WTC11 (cell line): ENCODE results near the gene SYNDIG1. TPM values are rescaled to one million over a fixed set of nuclear protein-coding genes. Genes with fewer than 3 reads are reported as not detected.

Experiments used
- ATAC-seq: fragments of 200-7000 bp; cut with Tn5 transposase; 2 replicates; pipeline ENCODE4 v1.10.0; 2021; ENCODE audit warnings: mild to moderate bottlenecking, moderate library complexity
- CTCF ChIA-PET: fragments of 300-600 bp; sonication (Branson Sonifier 250); formaldehyde crosslinking; loops from one replicate; lab custom pipeline; 2021; ENCODE audit warnings: antibody characterized with exemption; lab: Charles Lee
- POLR2A ChIA-PET: fragments of 350-600 bp; sonication (Branson Sonifier 250); formaldehyde crosslinking; loops from one replicate; lab custom pipeline; 2021; ENCODE audit warnings: antibody characterized with exemption; lab: Charles Lee
- DNase-seq: peaks from one replicate; pipeline ENCODE4 v3.0.0; 2021; ENCODE audit warnings: low spot score
- H3K27ac Mint-ChIP-seq: 2 replicates; pipeline ENCODE4 v1.8.0; 2021; ENCODE audit warnings: mixed read lengths
- H3K27me3 Mint-ChIP-seq: 2 replicates; pipeline ENCODE4 v1.8.0; 2021; ENCODE audit warnings: low read depth, mild to moderate bottlenecking, moderate library complexity, mixed read lengths
- H3K36me3 Mint-ChIP-seq: 2 replicates; pipeline ENCODE4 v1.8.0; 2021; ENCODE audit warnings: mixed read lengths
- H3K4me1 Mint-ChIP-seq: 2 replicates; pipeline ENCODE4 v1.8.0; 2022; ENCODE audit warnings: mixed read lengths
- H3K4me3 Mint-ChIP-seq: 2 replicates; pipeline ENCODE4 v1.8.0; 2021; ENCODE audit warnings: mild to moderate bottlenecking, moderate library complexity, mixed read lengths
- H3K9me3 Mint-ChIP-seq: 2 replicates; pipeline ENCODE4 v1.8.0; 2021; ENCODE audit warnings: mixed read lengths
- CBFB ChIP-seq: sonication (generic); formaldehyde crosslinking; IDR thresholded peaks from 2 replicates; pipeline ENCODE4 v1.8.1; 2022; ENCODE audit warnings: mild to moderate bottlenecking, low read depth, missing genetic modification reagents
- CREM ChIP-seq: sonication (generic); formaldehyde crosslinking; IDR thresholded peaks from 2 replicates; pipeline ENCODE4 v1.8.1; 2022; ENCODE audit warnings: mild to moderate bottlenecking, missing genetic modification reagents, moderate library complexity
- ELF4 ChIP-seq: sonication (generic); formaldehyde crosslinking; IDR thresholded peaks from 2 replicates; pipeline ENCODE4 v1.8.1; 2022; ENCODE audit warnings: low read depth, mild to moderate bottlenecking, moderate library complexity, missing genetic modification reagents
- FOXP1 ChIP-seq: sonication (generic); formaldehyde crosslinking; IDR thresholded peaks from 2 replicates; pipeline ENCODE4 v1.8.0; 2022; ENCODE audit warnings: missing genetic modification reagents, mild to moderate bottlenecking, moderate library complexity, borderline replicate concordance
- GTF2I ChIP-seq: fragments of 250-450 bp; sonication (Bioruptor Pico); conservative IDR thresholded peaks from 2 replicates; pipeline ENCODE4 v1.4.0; 2021; ENCODE audit warnings: mild to moderate bottlenecking
- IRF2 ChIP-seq: sonication (generic); formaldehyde crosslinking; IDR thresholded peaks from 2 replicates; pipeline ENCODE4 v1.8.0; 2022; ENCODE audit warnings: low read depth, missing genetic modification reagents, borderline replicate concordance
- NR2C2 ChIP-seq: sonication (generic); formaldehyde crosslinking; IDR thresholded peaks from 2 replicates; pipeline ENCODE4 v1.8.0; 2022; ENCODE audit warnings: mild to moderate bottlenecking, missing genetic modification reagents
- RORB ChIP-seq: fragments of 250-450 bp; sonication (Bioruptor Pico); IDR thresholded peaks from 2 replicates; pipeline ENCODE4 v1.9.0; 2021; ENCODE audit warnings: mild to moderate bottlenecking
- TEAD4 ChIP-seq: sonication (generic); formaldehyde crosslinking; IDR thresholded peaks from 2 replicates; pipeline ENCODE4 v1.8.0; 2022; ENCODE audit warnings: mild to moderate bottlenecking, missing genetic modification reagents
- TP53 ChIP-seq: sonication (generic); formaldehyde crosslinking; IDR thresholded peaks from 2 replicates; pipeline ENCODE4 v1.8.1; 2023; ENCODE audit warnings: mild to moderate bottlenecking, missing genetic modification reagents
- ZBTB21 ChIP-seq: sonication (generic); formaldehyde crosslinking; IDR thresholded peaks from 2 replicates; pipeline ENCODE4 v1.8.1; 2023; ENCODE audit warnings: mild to moderate bottlenecking, missing genetic modification reagents, borderline replicate concordance
- ZNF138 ChIP-seq: sonication (generic); formaldehyde crosslinking; conservative IDR thresholded peaks from 2 replicates; pipeline ENCODE4 v1.8.1; 2022; ENCODE audit warnings: mild to moderate bottlenecking, moderate library complexity, missing genetic modification reagents
- ZNF317 ChIP-seq: sonication (generic); formaldehyde crosslinking; IDR thresholded peaks from 2 replicates; pipeline ENCODE4 v1.8.1; 2023; ENCODE audit warnings: low read depth, mild to moderate bottlenecking, moderate library complexity, missing genetic modification reagents, borderline replicate concordance
- ZNF396 ChIP-seq: fragments of 250-450 bp; sonication (Bioruptor Pico); IDR thresholded peaks from 2 replicates; pipeline ENCODE4 v1.8.0; 2021; ENCODE audit warnings: mild to moderate bottlenecking, moderate library complexity, borderline replicate concordance
- ZNF671 ChIP-seq: fragments of 250-450 bp; sonication (Bioruptor Pico); IDR thresholded peaks from 2 replicates; pipeline ENCODE4 v1.8.0; 2021; ENCODE audit warnings: mild to moderate bottlenecking
- total RNA-seq: library from RNA; stranded (reverse); gene quantifications from 3 replicates; pipeline ENCODE4 v1.2.3, GENCODE V29; 2021
- TF ChIP-seq, protein P1 (sequence below): sonication (generic); formaldehyde crosslinking; IDR thresholded peaks from 2 replicates; pipeline ENCODE4 v1.8.0; 2022; ENCODE audit warnings: mild to moderate bottlenecking, missing genetic modification reagents
- TF ChIP-seq, protein P2 (sequence below): sonication (generic); formaldehyde crosslinking; IDR thresholded peaks from 2 replicates; pipeline ENCODE4 v1.8.0; 2022; ENCODE audit warnings: mild to moderate bottlenecking, missing genetic modification reagents
- TF ChIP-seq, protein P3 (sequence below): sonication (generic); formaldehyde crosslinking; IDR thresholded peaks from 2 replicates; pipeline ENCODE4 v1.8.0; 2023; ENCODE audit warnings: mild to moderate bottlenecking, missing genetic modification reagents
- TF ChIP-seq, protein P4 (sequence below): fragments of 250-450 bp; sonication (Bioruptor Pico); IDR thresholded peaks from 2 replicates; pipeline ENCODE4 v1.9.0; 2021; ENCODE audit warnings: moderate library complexity, mild to moderate bottlenecking, inconsistent platforms, borderline replicate concordance
- TF ChIP-seq, protein P5 (sequence below): fragments of 200-600 bp; IDR thresholded peaks from 2 replicates; pipeline ENCODE4 v1.8.0; 2022; ENCODE audit warnings: antibody characterized with exemption

SYNDIG1 gene
- total RNA-seq, 1 experiment from 2014 or later = 6.4 TPM

DNA sequence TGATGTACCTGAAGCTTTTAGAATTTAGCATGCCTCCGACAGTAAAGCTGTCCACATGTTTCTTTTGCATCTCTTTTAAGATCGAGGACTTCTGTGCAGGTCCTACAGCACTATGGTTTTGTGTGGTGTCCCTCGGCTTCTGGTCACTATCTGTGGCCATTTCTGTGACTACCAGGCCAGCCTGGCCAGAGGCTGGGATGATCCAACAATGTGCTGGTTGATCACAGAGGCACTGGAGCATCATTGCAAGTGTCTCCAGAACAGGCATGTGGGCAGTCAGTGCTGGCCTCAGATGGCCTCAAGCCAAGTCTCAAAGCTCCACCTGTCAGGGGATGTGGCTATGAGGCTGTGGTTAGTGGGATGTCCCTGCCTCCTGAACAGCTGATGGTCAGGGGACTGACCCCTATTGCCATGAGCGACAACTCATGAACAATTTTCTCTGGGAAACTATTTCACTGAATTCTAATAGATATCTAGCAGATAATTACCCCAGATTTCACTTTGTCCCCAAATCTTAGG lies 136.6 kb downstream of the SYNDIG1 start (continued):
- TF ChIP-seq, protein P1, sequence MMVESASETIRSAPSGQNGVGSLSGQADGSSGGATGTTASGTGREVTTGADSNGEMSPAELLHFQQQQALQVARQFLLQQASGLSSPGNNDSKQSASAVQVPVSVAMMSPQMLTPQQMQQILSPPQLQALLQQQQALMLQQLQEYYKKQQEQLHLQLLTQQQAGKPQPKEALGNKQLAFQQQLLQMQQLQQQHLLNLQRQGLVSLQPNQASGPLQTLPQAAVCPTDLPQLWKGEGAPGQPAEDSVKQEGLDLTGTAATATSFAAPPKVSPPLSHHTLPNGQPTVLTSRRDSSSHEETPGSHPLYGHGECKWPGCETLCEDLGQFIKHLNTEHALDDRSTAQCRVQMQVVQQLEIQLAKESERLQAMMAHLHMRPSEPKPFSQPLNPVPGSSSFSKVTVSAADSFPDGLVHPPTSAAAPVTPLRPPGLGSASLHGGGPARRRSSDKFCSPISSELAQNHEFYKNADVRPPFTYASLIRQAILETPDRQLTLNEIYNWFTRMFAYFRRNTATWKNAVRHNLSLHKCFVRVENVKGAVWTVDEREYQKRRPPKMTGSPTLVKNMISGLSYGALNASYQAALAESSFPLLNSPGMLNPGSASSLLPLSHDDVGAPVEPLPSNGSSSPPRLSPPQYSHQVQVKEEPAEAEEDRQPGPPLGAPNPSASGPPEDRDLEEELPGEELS = no peak
- TF ChIP-seq, protein P2, sequence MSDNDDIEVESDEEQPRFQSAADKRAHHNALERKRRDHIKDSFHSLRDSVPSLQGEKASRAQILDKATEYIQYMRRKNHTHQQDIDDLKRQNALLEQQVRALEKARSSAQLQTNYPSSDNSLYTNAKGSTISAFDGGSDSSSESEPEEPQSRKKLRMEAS (CRISPR knock-in tag) = no peak
- no peak for TF ChIP-seq ZNF317

DNA sequence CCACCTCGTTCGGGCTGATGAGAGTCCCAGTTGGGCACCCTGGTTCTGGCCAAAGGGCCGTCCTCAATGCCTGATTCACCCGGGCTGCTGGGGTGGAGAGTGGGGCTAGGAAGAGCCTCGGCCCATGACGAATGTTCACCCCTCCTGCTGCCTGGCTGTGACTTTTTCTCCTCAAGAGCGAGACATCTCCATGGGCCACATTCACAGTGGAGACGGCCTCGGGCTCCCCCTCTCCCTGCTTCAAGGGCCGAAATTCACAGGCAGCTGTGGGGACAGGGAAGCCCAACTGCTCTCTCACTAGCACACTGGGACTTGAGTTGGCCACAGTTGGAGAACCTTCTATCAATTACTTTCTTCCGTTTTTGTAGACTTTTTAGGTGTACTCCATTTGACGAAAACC lies 138.0 kb downstream of the SYNDIG1 start:
- H3K4me3 Mint-ChIP-seq = no peak overlapping the region
- POLR2A ChIA-PET = no interaction called here
- H3K27ac Mint-ChIP-seq = no peak overlapping the region
- DNase-seq = no peak
- no peaks in the 10 kb centered on the region; the same call in 1 of the 2 replicates for H3K36me3 Mint-ChIP-seq
- no peaks in the 10 kb centered on the region for H3K9me3 Mint-ChIP-seq
- CTCF ChIA-PET = no interaction called here
- peaks cover 31% of the 10 kb centered on the region for H3K4me1 Mint-ChIP-seq
- H3K27me3 Mint-ChIP-seq = no peaks in the 10 kb centered on the region
- TF ChIP-seq TP53 = no peak
- TF ChIP-seq ELF4 (CRISPR knock-in tag) = no peak
- TF ChIP-seq TEAD4 = no peak
- no peak for TF ChIP-seq ZBTB21 (CRISPR knock-in tag)
- no peak for TF ChIP-seq ZNF138 (CRISPR knock-in tag)
- TF ChIP-seq ZNF396 (CRISPR knock-in tag) = no peak
- no peak for TF ChIP-seq GTF2I (CRISPR knock-in tag)
- no peak for TF ChIP-seq ZNF671 (CRISPR knock-in tag)
- TF ChIP-seq IRF2 (CRISPR knock-in tag) = no peak
- no peak for TF ChIP-seq RORB (CRISPR knock-in tag)
- TF ChIP-seq CBFB (CRISPR knock-in tag) = no peak
- TF ChIP-seq FOXP1 (CRISPR knock-in tag) = no peak
- TF ChIP-seq, protein P3, sequence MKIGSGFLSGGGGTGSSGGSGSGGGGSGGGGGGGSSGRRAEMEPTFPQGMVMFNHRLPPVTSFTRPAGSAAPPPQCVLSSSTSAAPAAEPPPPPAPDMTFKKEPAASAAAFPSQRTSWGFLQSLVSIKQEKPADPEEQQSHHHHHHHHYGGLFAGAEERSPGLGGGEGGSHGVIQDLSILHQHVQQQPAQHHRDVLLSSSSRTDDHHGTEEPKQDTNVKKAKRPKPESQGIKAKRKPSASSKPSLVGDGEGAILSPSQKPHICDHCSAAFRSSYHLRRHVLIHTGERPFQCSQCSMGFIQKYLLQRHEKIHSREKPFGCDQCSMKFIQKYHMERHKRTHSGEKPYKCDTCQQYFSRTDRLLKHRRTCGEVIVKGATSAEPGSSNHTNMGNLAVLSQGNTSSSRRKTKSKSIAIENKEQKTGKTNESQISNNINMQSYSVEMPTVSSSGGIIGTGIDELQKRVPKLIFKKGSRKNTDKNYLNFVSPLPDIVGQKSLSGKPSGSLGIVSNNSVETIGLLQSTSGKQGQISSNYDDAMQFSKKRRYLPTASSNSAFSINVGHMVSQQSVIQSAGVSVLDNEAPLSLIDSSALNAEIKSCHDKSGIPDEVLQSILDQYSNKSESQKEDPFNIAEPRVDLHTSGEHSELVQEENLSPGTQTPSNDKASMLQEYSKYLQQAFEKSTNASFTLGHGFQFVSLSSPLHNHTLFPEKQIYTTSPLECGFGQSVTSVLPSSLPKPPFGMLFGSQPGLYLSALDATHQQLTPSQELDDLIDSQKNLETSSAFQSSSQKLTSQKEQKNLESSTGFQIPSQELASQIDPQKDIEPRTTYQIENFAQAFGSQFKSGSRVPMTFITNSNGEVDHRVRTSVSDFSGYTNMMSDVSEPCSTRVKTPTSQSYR (CRISPR knock-in tag) = no peak
- TF ChIP-seq, protein P4, sequence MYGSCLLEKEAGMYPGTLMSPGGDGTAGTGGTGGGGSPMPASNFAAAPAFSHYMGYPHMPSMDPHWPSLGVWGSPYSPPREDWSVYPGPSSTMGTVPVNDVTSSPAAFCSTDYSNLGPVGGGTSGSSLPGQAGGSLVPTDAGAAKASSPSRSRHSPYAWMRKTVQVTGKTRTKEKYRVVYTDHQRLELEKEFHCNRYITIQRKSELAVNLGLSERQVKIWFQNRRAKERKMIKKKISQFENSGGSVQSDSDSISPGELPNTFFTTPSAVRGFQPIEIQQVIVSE = no peak
- TF ChIP-seq, protein P5, sequence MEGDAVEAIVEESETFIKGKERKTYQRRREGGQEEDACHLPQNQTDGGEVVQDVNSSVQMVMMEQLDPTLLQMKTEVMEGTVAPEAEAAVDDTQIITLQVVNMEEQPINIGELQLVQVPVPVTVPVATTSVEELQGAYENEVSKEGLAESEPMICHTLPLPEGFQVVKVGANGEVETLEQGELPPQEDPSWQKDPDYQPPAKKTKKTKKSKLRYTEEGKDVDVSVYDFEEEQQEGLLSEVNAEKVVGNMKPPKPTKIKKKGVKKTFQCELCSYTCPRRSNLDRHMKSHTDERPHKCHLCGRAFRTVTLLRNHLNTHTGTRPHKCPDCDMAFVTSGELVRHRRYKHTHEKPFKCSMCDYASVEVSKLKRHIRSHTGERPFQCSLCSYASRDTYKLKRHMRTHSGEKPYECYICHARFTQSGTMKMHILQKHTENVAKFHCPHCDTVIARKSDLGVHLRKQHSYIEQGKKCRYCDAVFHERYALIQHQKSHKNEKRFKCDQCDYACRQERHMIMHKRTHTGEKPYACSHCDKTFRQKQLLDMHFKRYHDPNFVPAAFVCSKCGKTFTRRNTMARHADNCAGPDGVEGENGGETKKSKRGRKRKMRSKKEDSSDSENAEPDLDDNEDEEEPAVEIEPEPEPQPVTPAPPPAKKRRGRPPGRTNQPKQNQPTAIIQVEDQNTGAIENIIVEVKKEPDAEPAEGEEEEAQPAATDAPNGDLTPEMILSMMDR = no peak
- no peak for TF ChIP-seq CREM
- no peak for TF ChIP-seq NR2C2 (CRISPR knock-in tag)
- TF ChIP-seq, all 79 proteins: peak for 0
- ATAC-seq = no peak
